Measurements from ENCODE around the gene RELN. TPM values are rescaled to one million over a fixed set of nuclear protein-coding genes. Genes with fewer than 3 reads are reported as not detected.

The RELN gene
- total and polyA plus RNA-seq, 12 donors, result 0.22 to 1.9 (median 0.93) TPM

GRCh38 chr7:103735377-103735776, 254.1 kb downstream of the RELN start:
- intact Hi-C loops (cut with DNase I), result no loop called here
- no peak for TF ChIP-seq CTCF (IDR thresholded peaks at IDR 0.05)
- Histone ChIP-seq H3K36me3 (no peaks in the 10 kb centered on the region), H3K9me3 (no peaks in the 10 kb centered on the region), H3K27me3 (no peaks in the 10 kb centered on the region), H3K4me1 (no peaks in the 10 kb centered on the region), H3K4me3 (no peak overlapping the region), H3K27ac (no peak overlapping the region)
- ATAC-seq, result no peak
- DNase-seq, result no peak
- WGBS, 2 donors, result 26 to 47% methylated on average over 1 of the region's 1 CpG

- intact Hi-C loops (cut with DNase I), result no loop called here
- 85 to 90% methylated on average over 2 of the region's 2 CpGs for WGBS, 2 donors
- no peak for TF ChIP-seq CTCF (IDR thresholded peaks at IDR 0.05)
- Histone ChIP-seq H3K36me3 (no peaks in the 10 kb centered on the region), H3K27ac (no peak overlapping the region), H3K9me3 (no peaks in the 10 kb centered on the region), H3K27me3 (no peaks in the 10 kb centered on the region), H3K4me3 (no peak overlapping the region), H3K4me1 (no peaks in the 10 kb centered on the region)
- DNase-seq (no peak), ATAC-seq (no peak)
Observed at GRCh38 chr7:103731169-103731568, 258.3 kb downstream of the RELN start.

GRCh38 chr7:103729026-103729425, 260.4 kb downstream of the RELN start:
- Histone ChIP-seq H3K4me3 (no peak overlapping the region), H3K4me1 (no peaks in the 10 kb centered on the region), H3K27ac (no peak overlapping the region), H3K9me3 (no peaks in the 10 kb centered on the region), H3K36me3 (no peaks in the 10 kb centered on the region), H3K27me3 (no peaks in the 10 kb centered on the region)
- WGBS, 2 donors, result 83 to 84% methylated on average over 4 of the region's 4 CpGs
- ATAC-seq, result no peak
- DNase-seq, result no peak
- intact Hi-C loops (cut with DNase I), result no loop called here
- TF ChIP-seq CTCF (IDR thresholded peaks at IDR 0.05), result no peak

GRCh38 chr7:103727982-103728610, 261.4 kb downstream of the RELN start:
- no peaks in the 10 kb centered on the region for H3K27me3 ChIP-seq
- ATAC-seq, result no peak
- intact Hi-C loops (cut with DNase I), result no loop called here
- DNase-seq, result no peak
- no peak overlapping the region for H3K4me3 ChIP-seq
- H3K36me3 ChIP-seq, result no peaks in the 10 kb centered on the region
- no peak overlapping the region for H3K27ac ChIP-seq
- H3K4me1 ChIP-seq, result no peaks in the 10 kb centered on the region
- WGBS, 2 donors, result 82 to 85% methylated on average over 8 of the region's 8 CpGs
- H3K9me3 ChIP-seq, result no peaks in the 10 kb centered on the region
- TF ChIP-seq CTCF (IDR thresholded peaks at IDR 0.05), result no peak
